Activated gamma-delta T cell (primary cell): Measurements from ENCODE around the gene PFN1.

Experiments
- DNase-seq: peaks from one replicate; lab custom pipeline; 2025; lab: John Stamatoyannopoulos, UW

The PFN1 gene

DNA sequence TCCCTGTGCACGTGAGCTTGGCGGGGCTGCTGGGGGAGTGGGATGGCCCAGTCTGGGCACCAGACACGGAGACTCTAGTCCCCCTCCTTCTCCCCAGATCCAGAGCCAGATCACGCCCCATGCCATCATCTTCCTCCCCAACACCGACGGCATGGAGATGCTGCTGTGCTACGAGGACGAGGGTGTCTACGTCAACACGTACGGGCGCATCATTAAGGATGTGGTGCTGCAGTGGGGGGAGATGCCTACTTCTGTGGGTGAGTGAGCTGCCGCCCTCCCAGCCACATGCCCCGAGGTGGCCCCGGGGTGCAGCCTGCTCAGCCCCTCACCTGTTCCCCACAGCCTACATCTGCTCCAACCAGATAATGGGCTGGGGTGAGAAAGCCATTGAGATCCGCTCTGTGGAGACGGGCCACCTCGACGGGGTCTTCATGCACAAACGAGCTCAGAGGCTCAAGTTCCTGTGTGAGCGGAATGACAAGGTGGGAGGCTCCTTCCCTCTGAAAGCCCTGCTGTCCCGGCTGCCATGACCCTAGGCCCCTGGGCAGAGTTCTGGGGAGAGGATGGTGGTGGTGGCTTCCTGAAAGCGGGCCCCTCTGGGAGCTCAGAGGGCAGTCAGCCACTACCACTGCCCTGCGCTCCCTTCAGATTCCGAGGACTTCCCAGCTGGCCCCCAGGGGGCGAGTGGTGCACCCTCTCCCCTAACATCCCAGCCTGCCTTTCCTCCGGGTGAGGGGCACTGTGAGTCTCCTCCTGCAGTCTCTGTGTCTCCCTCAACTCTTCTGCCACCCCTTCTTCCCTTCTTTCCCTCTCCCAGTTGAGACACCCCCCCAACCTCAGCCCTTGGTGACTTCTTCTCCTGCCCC is 51.8 kb downstream of the PFN1 start:
- no peak for DNase-seq

DNA sequence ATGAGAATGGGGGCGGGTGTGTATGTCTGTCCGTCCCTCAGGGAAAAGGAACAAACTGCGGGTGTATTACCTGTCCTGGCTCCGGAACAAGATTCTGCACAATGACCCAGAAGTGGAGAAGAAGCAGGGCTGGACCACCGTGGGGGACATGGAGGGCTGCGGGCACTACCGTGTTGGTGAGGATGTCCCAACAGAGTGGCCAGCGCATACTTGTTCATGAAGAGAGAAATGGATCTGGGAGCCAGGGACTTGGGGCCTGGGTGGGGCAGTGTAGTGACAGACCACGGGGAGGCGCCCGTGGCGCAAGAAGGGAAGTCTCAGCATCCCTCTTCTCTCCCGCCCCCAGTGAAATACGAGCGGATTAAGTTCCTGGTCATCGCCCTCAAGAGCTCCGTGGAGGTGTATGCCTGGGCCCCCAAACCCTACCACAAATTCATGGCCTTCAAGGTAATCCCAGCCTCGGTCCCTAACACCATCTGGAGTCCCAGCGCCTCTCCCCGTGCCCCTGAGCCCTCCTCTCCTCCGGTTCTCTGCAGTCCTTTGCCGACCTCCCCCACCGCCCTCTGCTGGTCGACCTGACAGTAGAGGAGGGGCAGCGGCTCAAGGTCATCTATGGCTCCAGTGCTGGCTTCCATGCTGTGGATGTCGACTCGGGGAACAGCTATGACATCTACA is 52.5 kb downstream of the PFN1 start:
- DNase-seq = no peak
